Measurements from ENCODE around the gene ACBD3.
"Not testable (repeated sequence)": the region's sequence is repeated elsewhere in the genome, so short reads cannot be mapped to it uniquely, and the experiment has no call there.

The ACBD3 gene

DNA sequence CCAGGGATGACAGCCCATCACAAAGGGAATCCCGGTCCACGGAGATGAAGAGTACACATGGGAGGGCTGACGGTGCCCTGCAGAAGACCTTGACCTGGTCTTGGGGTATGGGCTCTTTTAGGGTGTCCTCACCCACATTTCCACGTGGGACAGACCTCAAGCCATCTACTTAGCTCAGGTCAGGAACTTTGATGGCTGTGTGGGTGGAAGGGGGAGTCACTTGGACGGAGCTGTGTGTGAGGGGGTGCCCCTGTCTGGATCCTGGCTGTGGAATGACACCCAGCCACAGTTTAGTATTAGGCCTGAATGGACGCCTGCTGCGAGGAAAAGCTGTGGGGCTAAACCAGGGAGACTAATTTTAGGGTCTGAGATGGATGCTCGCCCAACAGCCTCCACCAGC is 26.0 kb upstream of the ACBD3 start:
- H3K9me3 ChIP-seq (ENCODE audit: control insufficient read depth, low read depth, low read length), result no peaks in the 10 kb centered on the region
- no peak overlapping the region for H3K27ac ChIP-seq (ENCODE audit: low read length)
- H3K36me3 ChIP-seq (ENCODE audit: control insufficient read depth, low read depth, low read length), result no peaks in the 10 kb centered on the region
- H3K27me3 ChIP-seq (ENCODE audit: control insufficient read depth, insufficient read depth, low read length), result peaks cover 8% of the 10 kb centered on the region
- no peak overlapping the region for H3K4me3 ChIP-seq (ENCODE audit: low read length)
- H3K4me1 ChIP-seq (ENCODE audit: control insufficient read depth, low read depth, low read length), result peaks cover 34% of the 10 kb centered on the region
- H3K9ac ChIP-seq (ENCODE audit: low read length), result no peak overlapping the region

DNA sequence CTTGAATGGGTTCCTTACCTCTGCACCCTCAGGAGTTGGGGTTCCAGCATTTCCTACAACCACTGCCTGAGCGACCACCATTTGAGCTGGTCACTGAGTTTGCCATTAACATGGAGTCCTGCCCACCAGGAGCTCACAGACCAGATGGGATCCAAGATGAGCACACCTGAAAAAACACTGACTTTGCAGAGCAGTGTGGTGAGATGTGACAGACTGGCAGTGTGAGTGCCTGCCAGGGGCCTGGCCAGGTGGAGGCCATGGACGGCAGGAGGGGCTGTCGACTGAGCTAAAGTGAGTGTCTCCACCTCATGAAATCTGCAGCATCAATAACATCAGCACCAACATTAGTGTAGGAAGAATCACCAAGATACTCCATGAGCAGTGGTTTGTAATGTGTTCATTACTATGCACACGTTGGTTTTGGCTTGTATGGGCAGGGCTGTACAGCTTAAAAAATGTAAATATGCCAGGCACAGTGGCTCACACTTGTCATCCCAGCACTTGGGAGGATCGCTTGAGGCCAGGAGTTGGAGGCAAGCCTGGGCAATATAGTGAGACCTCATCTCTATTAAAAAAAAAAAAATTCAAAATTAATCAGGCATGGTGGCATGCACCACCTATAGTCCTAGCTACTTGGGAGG is 24.8 kb upstream of the ACBD3 start:
- H3K9ac ChIP-seq (ENCODE audit: low read length), result no peak overlapping the region
- peaks cover 34% of the 10 kb centered on the region for H3K4me1 ChIP-seq (ENCODE audit: control insufficient read depth, low read depth, low read length)
- peaks cover 8% of the 10 kb centered on the region for H3K27me3 ChIP-seq (ENCODE audit: control insufficient read depth, insufficient read depth, low read length)
- no peak overlapping the region for H3K27ac ChIP-seq (ENCODE audit: low read length)
- H3K9me3 ChIP-seq (ENCODE audit: control insufficient read depth, low read depth, low read length), result no peaks in the 10 kb centered on the region
- H3K36me3 ChIP-seq (ENCODE audit: control insufficient read depth, low read depth, low read length), result no peaks in the 10 kb centered on the region
- no peak overlapping the region for H3K4me3 ChIP-seq (ENCODE audit: low read length)

GRCh38 chr1:226210571-226211176 is 24.1 kb upstream of the ACBD3 start:
- H3K27me3 ChIP-seq (ENCODE audit: control insufficient read depth, insufficient read depth, low read length), result peaks cover 8% of the 10 kb centered on the region
- H3K4me1 ChIP-seq (ENCODE audit: control insufficient read depth, low read depth, low read length), result peaks cover 32% of the 10 kb centered on the region
- no peak overlapping the region for H3K4me3 ChIP-seq (ENCODE audit: low read length)
- H3K27ac ChIP-seq (ENCODE audit: low read length), result no peak overlapping the region
- no peaks in the 10 kb centered on the region for H3K36me3 ChIP-seq (ENCODE audit: control insufficient read depth, low read depth, low read length)
- no peak overlapping the region for H3K9ac ChIP-seq (ENCODE audit: low read length)
- no peaks in the 10 kb centered on the region for H3K9me3 ChIP-seq (ENCODE audit: control insufficient read depth, low read depth, low read length)

DNA sequence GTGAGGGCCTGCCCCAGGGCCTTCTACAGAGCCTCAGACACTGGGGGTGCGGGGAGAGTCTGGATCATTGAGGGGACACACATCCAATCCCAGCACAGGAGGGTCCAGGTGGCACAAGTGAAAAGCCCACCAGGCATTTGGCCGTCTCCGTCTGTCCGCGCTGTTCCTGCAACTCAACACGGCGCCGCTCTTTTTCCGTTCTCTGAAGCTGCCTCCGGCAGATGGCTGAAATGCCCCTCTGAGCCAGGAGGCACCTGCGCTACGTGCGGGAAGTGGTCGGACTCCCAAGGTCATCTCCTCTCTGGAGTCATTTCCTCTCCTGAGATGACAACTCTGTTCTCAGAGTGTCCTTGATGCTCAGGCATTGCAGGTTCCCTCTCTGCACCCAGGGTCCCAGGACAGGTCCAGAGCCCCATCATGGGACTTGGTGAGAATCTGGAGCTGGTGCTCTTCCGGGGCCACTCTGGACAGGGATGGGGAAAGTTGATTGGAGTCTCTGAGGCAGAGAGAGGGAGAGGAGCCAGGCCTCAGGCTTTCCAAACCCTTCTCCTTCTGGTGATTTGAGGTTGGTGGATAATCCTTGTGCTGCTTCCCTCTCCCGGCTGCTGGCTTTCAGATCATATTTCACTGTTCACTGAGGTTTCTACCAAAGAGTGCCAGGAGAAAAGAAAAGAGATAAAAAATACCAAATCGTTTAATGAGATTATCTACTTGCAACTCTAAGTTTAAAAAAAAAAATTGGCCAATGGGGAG is 22.9 kb upstream of the ACBD3 start:
- Histone ChIP-seq H3K9me3 (ENCODE audit: control insufficient read depth, low read depth, low read length) (no peaks in the 10 kb centered on the region), H3K27me3 (ENCODE audit: control insufficient read depth, insufficient read depth, low read length) (peaks cover 8% of the 10 kb centered on the region), H3K36me3 (ENCODE audit: control insufficient read depth, low read depth, low read length) (no peaks in the 10 kb centered on the region), H3K4me1 (ENCODE audit: control insufficient read depth, low read depth, low read length) (peaks cover 25% of the 10 kb centered on the region), H3K9ac (ENCODE audit: low read length) (no peak overlapping the region), H3K4me3 (ENCODE audit: low read length) (no peak overlapping the region), H3K27ac (ENCODE audit: low read length) (no peak overlapping the region)

DNA sequence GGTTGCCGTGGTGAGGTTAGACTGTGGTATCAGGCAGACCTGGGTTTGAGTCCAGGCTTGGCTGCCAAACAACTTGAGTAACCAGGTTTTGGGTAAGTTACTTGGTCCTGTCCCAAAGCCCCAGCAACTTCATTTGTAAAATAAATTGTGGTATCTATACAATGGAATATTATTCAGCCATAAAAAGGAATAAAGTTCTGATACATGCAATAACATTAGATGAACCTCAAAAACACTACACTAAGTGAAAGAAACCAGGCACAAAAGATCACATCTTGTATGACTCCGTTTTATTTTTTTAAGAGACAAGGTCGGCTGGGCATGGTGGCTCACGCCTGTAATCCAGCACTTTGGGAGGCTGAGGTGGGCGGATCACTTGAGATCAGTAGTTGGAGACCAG is 20.5 kb upstream of the ACBD3 start:
- Histone ChIP-seq H3K4me1 (ENCODE audit: control insufficient read depth, low read depth, low read length) (peaks cover 22% of the 10 kb centered on the region), H3K36me3 (ENCODE audit: control insufficient read depth, low read depth, low read length) (no peaks in the 10 kb centered on the region), H3K9ac (ENCODE audit: low read length) (no peak overlapping the region), H3K27ac (ENCODE audit: low read length) (no peak overlapping the region), H3K27me3 (ENCODE audit: control insufficient read depth, insufficient read depth, low read length) (peaks cover 8% of the 10 kb centered on the region), H3K9me3 (ENCODE audit: control insufficient read depth, low read depth, low read length) (no peaks in the 10 kb centered on the region), H3K4me3 (ENCODE audit: low read length) (no peak overlapping the region)

DNA sequence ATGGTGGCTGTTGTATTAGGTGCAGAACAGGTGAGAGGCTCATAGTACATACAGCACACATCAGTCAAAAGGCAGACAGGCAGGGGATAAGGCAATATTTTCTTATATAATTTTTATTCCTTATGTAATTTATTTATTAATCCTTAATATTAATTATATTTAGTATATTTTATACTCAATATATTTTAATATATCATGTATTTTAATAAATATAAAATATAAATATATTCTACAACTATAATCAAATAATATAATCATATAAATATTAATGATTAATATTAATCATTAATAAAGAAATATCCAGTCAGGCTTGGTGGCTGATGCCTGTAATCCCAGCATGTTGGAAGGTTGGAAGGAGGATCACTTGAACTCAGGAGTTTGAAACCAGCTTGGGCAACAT is 17.7 kb upstream of the ACBD3 start:
- Histone ChIP-seq H3K9me3 (ENCODE audit: control insufficient read depth, low read depth, low read length) (no peaks in the 10 kb centered on the region), H3K27me3 (ENCODE audit: control insufficient read depth, insufficient read depth, low read length) (no peaks in the 10 kb centered on the region), H3K27ac (ENCODE audit: low read length) (no peak overlapping the region), H3K36me3 (ENCODE audit: control insufficient read depth, low read depth, low read length) (no peaks in the 10 kb centered on the region), H3K4me1 (ENCODE audit: control insufficient read depth, low read depth, low read length) (peaks cover 3% of the 10 kb centered on the region), H3K4me3 (ENCODE audit: low read length) (no peak overlapping the region), H3K9ac (ENCODE audit: low read length) (no peak overlapping the region)

- no peaks in the 10 kb centered on the region for H3K27me3 ChIP-seq (ENCODE audit: control insufficient read depth, insufficient read depth, low read length)
- H3K4me3 ChIP-seq (ENCODE audit: low read length), result no peak overlapping the region
- peaks cover 3% of the 10 kb centered on the region for H3K4me1 ChIP-seq (ENCODE audit: control insufficient read depth, low read depth, low read length)
- H3K27ac ChIP-seq (ENCODE audit: low read length), result no peak overlapping the region
- no peaks in the 10 kb centered on the region for H3K36me3 ChIP-seq (ENCODE audit: control insufficient read depth, low read depth, low read length)
- H3K9ac ChIP-seq (ENCODE audit: low read length), result no peak overlapping the region
- no peaks in the 10 kb centered on the region for H3K9me3 ChIP-seq (ENCODE audit: control insufficient read depth, low read depth, low read length)
Observed at GRCh38 chr1:226203655-226204054, 17.1 kb upstream of the ACBD3 start.

GRCh38 chr1:226203240-226203639 is 16.7 kb upstream of the ACBD3 start:
- H3K9me3 ChIP-seq (ENCODE audit: control insufficient read depth, low read depth, low read length), result no peaks in the 10 kb centered on the region
- H3K36me3 ChIP-seq (ENCODE audit: control insufficient read depth, low read depth, low read length), result no peaks in the 10 kb centered on the region
- peaks cover 3% of the 10 kb centered on the region for H3K4me1 ChIP-seq (ENCODE audit: control insufficient read depth, low read depth, low read length)
- no peak overlapping the region for H3K27ac ChIP-seq (ENCODE audit: low read length)
- H3K4me3 ChIP-seq (ENCODE audit: low read length), result no peak overlapping the region
- H3K27me3 ChIP-seq (ENCODE audit: control insufficient read depth, insufficient read depth, low read length), result no peaks in the 10 kb centered on the region
- H3K9ac ChIP-seq (ENCODE audit: low read length), result no peak overlapping the region

DNA sequence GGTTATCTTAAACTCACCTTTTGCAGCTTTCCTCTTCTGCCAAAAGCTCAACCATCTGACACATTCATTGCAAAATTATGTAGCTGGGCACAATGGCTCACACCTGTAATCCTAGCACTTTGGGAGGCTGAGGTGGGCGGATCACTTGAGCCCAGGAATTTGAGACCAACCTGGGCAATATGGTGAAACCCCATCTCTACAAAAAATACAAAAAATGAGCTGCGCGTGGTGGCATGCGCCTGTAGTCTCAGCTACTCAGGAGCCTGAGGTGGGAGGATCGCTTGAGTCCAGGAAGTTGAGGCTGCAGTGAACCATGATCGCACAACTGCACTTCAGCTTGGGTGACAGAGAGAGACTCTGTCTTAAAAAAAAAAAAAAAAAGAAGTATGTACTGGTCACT is 16.1 kb upstream of the ACBD3 start:
- not testable (repeated sequence) for H3K4me1 ChIP-seq (ENCODE audit: control insufficient read depth, low read depth, low read length); H3K9me3 ChIP-seq (ENCODE audit: control insufficient read depth, low read depth, low read length); H3K27me3 ChIP-seq (ENCODE audit: control insufficient read depth, insufficient read depth, low read length); H3K27ac ChIP-seq (ENCODE audit: low read length); H3K4me3 ChIP-seq (ENCODE audit: low read length); H3K36me3 ChIP-seq (ENCODE audit: control insufficient read depth, low read depth, low read length); H3K9ac ChIP-seq (ENCODE audit: low read length)

GRCh38 chr1:226202246-226202645 is 15.7 kb upstream of the ACBD3 start:
- Histone ChIP-seq H3K4me3 (ENCODE audit: low read length) (no peak overlapping the region), H3K27ac (ENCODE audit: low read length) (no peak overlapping the region)

DNA sequence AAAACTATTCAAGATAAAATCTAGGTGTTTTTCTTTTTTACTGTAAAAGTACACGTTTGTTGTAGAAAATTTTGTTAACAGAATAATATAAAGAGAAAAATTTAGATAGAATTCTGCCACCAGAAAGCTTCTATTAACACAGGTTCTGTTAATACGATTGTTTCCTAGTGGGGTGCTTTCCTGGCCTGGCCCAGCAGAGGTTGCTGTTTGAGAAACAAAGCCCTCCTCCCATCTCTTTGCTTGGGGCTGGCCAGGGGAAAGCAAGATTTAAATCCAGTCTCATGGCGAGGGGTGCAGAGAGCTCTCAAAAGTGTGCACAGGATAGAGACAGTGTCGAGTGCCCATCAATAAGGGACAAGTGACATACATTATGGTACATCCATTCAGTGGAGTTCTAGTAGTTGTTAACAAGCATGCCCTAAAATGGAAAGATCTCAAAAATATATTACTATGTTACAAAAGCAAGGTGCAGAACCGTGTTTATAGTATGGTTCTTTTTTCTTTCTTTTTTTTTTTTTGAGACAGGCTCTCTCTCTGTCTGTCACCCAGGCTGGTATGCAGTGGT is 14.6 kb upstream of the ACBD3 start:
- Histone ChIP-seq H3K27me3 (ENCODE audit: control insufficient read depth, insufficient read depth, low read length) (no peaks in the 10 kb centered on the region), H3K27ac (ENCODE audit: low read length) (no peak overlapping the region), H3K4me3 (ENCODE audit: low read length) (no peak overlapping the region), H3K9ac (ENCODE audit: low read length) (no peak overlapping the region), H3K9me3 (ENCODE audit: control insufficient read depth, low read depth, low read length) (no peaks in the 10 kb centered on the region), H3K36me3 (ENCODE audit: control insufficient read depth, low read depth, low read length) (no peaks in the 10 kb centered on the region), H3K4me1 (ENCODE audit: control insufficient read depth, low read depth, low read length) (peaks cover 3% of the 10 kb centered on the region)

More at GRCh38 chr1:226202246-226202645, 15.7 kb upstream of the ACBD3 start:
- Histone ChIP-seq H3K4me1 (ENCODE audit: control insufficient read depth, low read depth, low read length) (peaks cover 3% of the 10 kb centered on the region), H3K9me3 (ENCODE audit: control insufficient read depth, low read depth, low read length) (no peaks in the 10 kb centered on the region), H3K9ac (ENCODE audit: low read length) (no peak overlapping the region), H3K36me3 (ENCODE audit: control insufficient read depth, low read depth, low read length) (no peaks in the 10 kb centered on the region), H3K27me3 (ENCODE audit: control insufficient read depth, insufficient read depth, low read length) (no peaks in the 10 kb centered on the region)

Measured in iPS-18a (cell line).